HUES48 (cell line): ENCODE measurements around the gene MEN1.

ENCODE experiments used
- H3K27ac ChIP-seq: one replicate; pipeline ENCODE4 v1.7.0; 2013; ENCODE audit warnings: low read depth, low read length, inconsistent platforms
- H3K27me3 ChIP-seq: 2 replicates; pipeline ENCODE4 v1.6.1; 2013; ENCODE audit warnings: mild to moderate bottlenecking, low read length; ENCODE audit not compliant: control insufficient read depth, insufficient read depth
- H3K36me3 ChIP-seq: 2 replicates; pipeline ENCODE4 v1.6.1; 2013; ENCODE audit warnings: low read length; ENCODE audit not compliant: control insufficient read depth, insufficient read depth
- H3K4me1 ChIP-seq: 2 replicates; pipeline ENCODE4 v1.6.1; 2013; ENCODE audit warnings: mild to moderate bottlenecking, low read length; ENCODE audit not compliant: control insufficient read depth, insufficient read depth
- H3K4me3 ChIP-seq: 2 replicates; pipeline ENCODE4 v1.5.1; 2013; ENCODE audit warnings: mild to moderate bottlenecking, low read depth, low read length
- H3K9ac ChIP-seq: 2 replicates; pipeline ENCODE4 v1.6.1; 2013; ENCODE audit warnings: mild to moderate bottlenecking, low read depth, low read length, moderate library complexity
- H3K9me3 ChIP-seq: 2 replicates; pipeline ENCODE4 v1.6.1; 2013; ENCODE audit warnings: low read length; ENCODE audit not compliant: control insufficient read depth, insufficient read depth

Gene MEN1

DNA sequence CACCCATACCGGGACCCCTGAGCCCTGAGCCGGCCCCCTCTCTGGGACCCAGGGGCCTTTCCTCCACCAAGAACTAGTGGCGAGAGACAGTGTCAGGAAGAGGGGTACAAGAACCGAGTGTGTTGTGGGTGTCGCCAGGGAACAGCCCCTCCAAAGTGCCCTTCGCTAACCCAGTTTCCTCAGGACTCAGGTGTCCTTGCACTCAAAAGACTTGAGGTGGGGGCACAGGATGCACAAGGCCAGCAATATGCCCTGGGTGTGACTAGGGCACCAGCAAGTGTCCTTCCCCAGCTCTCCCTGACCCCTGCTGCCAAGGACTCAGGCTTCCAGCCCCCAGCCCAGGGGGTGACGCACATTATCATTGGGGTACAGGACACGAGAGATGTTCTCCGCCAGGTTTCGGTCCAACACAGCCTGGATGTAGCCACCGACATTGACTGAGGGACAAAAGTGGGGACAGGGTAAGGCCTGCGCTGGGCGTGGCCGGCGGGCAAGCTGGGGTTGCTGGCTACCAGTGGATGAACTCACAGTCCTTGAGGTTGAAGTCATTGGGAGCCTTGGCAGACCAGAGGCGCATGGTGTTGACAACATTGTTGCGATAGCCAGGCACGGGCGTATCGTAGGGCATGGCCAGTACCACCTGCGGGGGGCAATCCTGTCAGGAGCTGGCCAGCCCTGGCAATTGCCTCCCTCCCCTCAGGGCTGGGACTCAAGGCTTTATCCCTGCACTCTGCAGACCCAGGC lies 55.3 kb downstream of the MEN1 start:
- no peaks in the 10 kb centered on the region for H3K36me3 ChIP-seq
- H3K27ac ChIP-seq = no peak overlapping the region
- peaks cover 11% of the 10 kb centered on the region for H3K4me1 ChIP-seq
- no peaks in the 10 kb centered on the region for H3K27me3 ChIP-seq
- H3K9ac ChIP-seq = no peak overlapping the region
- no peak overlapping the region for H3K4me3 ChIP-seq
- no peaks in the 10 kb centered on the region for H3K9me3 ChIP-seq

DNA sequence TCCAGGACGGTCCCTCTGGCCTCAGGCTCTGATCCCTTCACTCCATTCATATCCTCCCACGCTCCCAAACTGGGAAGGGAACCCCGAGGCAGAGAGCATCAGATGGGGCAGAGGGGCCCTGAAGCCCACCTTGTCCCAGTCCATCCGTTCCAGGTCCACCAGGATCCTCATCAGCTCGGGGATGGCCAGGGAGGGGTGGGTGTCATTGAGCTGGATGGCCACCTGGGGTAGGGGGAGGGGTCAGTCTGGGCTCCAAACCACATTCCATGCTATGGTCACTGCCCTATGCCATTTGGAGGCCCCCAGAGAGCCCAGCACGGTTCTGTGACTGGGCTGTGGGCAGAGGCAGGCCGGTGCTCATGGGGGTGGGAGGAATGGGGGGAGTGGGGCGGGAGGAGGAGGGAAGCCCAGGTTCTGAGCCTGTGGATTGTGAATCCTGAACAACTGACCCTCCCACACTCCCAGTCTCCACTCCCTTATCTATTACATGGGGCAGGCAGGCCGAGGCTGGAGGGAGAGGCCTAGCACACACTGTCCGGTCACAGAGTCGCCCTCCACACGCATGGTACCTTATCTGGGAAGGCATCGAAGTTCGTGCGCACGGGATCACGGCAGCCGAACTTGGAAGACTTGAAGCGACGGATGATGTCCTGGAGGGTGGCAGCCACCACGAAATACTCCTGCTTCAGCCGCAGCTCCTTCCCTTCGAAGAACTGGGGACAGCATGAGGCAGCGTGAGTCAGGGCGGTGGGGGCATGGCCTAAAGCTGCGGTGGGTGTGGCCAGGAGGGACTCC lies 56.0 kb downstream of the MEN1 start:
- H3K27me3 ChIP-seq = no peaks in the 10 kb centered on the region
- H3K27ac ChIP-seq = no peak overlapping the region
- peaks cover 4% of the 10 kb centered on the region for H3K4me1 ChIP-seq
- no peak overlapping the region for H3K4me3 ChIP-seq
- H3K9me3 ChIP-seq = no peaks in the 10 kb centered on the region
- H3K36me3 ChIP-seq = no peaks in the 10 kb centered on the region
- H3K9ac ChIP-seq = no peak overlapping the region
